ENCODE results near the gene HLA-DPA1.

- TF ChIP-seq CTCF (conservative IDR thresholded peaks at IDR 0.05) (no peak), EZH2 (IDR thresholded peaks at IDR 0.05; ENCODE audit: low read depth) (no peak)
Observed at GRCh38 chr6:33070909-33071308, 2.5 kb downstream of the HLA-DPA1 start.

Measured in PC-9 (cell line).